Measurements from ENCODE around the gene GLB1L3.
"Not testable (repeated sequence)": the region's sequence is repeated elsewhere in the genome, so short reads cannot be mapped to it uniquely, and the experiment has no call there.

GLB1L3 gene

GRCh38 chr11:134252346-134253187 lies 23.6 kb upstream of the GLB1L3 start:
- no peak for DNase-seq

GRCh38 chr11:134253188-134253993 lies 22.8 kb upstream of the GLB1L3 start, which contains the start of the genes ACAD8 and THYN1:
ACAD8 (plus strand) TSS chr11:134253568; CDS start chr11:134253601, 33 bp downstream.
THYN1 (minus strand) TSS chr11:134253352; CDS start chr11:134252882, 470 bp downstream.
- peak; percentile 95 for DNase-seq

GRCh38 chr11:134254433-134255183 lies 21.6 kb upstream of the GLB1L3 start:
- DNase-seq: no peak

- not testable (repeated sequence) for DNase-seq
Observed at GRCh38 chr11:134255184-134255561, 21.0 kb upstream of the GLB1L3 start.

- no peak for DNase-seq
Observed at GRCh38 chr11:134257101-134257500, 19.1 kb upstream of the GLB1L3 start.

GRCh38 chr11:134258577-134258976 lies 17.6 kb upstream of the GLB1L3 start:
- DNase-seq: no peak

GRCh38 chr11:134260503-134260902 lies 15.7 kb upstream of the GLB1L3 start:
- DNase-seq: no peak

GRCh38 chr11:134260983-134261382 lies 15.2 kb upstream of the GLB1L3 start:
- no peak for DNase-seq

- no peak for DNase-seq
Observed at GRCh38 chr11:134261626-134262488, 14.3 kb upstream of the GLB1L3 start.

GRCh38 chr11:134264966-134265764 lies 11.0 kb upstream of the GLB1L3 start:
- DNase-seq: no peak

GRCh38 chr11:134266440-134266839 lies 9.7 kb upstream of the GLB1L3 start:
- no peak for DNase-seq

- DNase-seq: no peak
Observed at GRCh38 chr11:134266841-134267251, 9.3 kb upstream of the GLB1L3 start.

GRCh38 chr11:134267461-134267860 lies 8.7 kb upstream of the GLB1L3 start:
- no peak for DNase-seq

GRCh38 chr11:134267966-134268365 lies 8.2 kb upstream of the GLB1L3 start:
- DNase-seq: no peak

- no peak for DNase-seq
Observed at GRCh38 chr11:134270250-134270714, 5.9 kb upstream of the GLB1L3 start.

GRCh38 chr11:134271978-134272377 lies 4.2 kb upstream of the GLB1L3 start:
- no peak for DNase-seq

- DNase-seq: peak; percentile 55
Observed at GRCh38 chr11:134272381-134273316, 3.5 kb upstream of the GLB1L3 start.

- no peak for DNase-seq
Observed at GRCh38 chr11:134273317-134273712, 2.9 kb upstream of the GLB1L3 start.

GRCh38 chr11:134275188-134275533 lies 1.0 kb upstream of the GLB1L3 start:
- DNase-seq: no peak

Measured in DMS153 (cell line).